Measurements from ENCODE around the gene NTF4. TPM values are rescaled to one million over a fixed set of nuclear protein-coding genes. Genes with fewer than 3 reads are reported as not detected.

The NTF4 gene
- total RNA-seq, 3 donors from 2014 or later = not detected

GRCh38 chr19:49011194-49011593 is 53.4 kb downstream of the NTF4 start:
- Histone ChIP-seq H3K4me1 (ENCODE audit: low read depth) (no peaks in the 10 kb centered on the region), H3K9me3 (no peaks in the 10 kb centered on the region), H3K36me3 (ENCODE audit: low read depth) (peaks cover 6% of the 10 kb centered on the region), H3K4me3 (no peak overlapping the region)
- no peak for ATAC-seq
- intact Hi-C loops (cut with DNase I, micrococcal nuclease) = no loop called here
- no peak for DNase-seq
- TF ChIP-seq, protein P1, sequence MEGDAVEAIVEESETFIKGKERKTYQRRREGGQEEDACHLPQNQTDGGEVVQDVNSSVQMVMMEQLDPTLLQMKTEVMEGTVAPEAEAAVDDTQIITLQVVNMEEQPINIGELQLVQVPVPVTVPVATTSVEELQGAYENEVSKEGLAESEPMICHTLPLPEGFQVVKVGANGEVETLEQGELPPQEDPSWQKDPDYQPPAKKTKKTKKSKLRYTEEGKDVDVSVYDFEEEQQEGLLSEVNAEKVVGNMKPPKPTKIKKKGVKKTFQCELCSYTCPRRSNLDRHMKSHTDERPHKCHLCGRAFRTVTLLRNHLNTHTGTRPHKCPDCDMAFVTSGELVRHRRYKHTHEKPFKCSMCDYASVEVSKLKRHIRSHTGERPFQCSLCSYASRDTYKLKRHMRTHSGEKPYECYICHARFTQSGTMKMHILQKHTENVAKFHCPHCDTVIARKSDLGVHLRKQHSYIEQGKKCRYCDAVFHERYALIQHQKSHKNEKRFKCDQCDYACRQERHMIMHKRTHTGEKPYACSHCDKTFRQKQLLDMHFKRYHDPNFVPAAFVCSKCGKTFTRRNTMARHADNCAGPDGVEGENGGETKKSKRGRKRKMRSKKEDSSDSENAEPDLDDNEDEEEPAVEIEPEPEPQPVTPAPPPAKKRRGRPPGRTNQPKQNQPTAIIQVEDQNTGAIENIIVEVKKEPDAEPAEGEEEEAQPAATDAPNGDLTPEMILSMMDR (IDR thresholded peaks at IDR 0.05) = no peak

Other genes with a start within 250 kb of the NTF4 start
- gene HSD17B14, start 228.3 kb downstream of the NTF4 start, total RNA-seq = 10 to 100 TPM in 1 of 3 donors, 1 to 10 TPM in 2; 2.4 to 10.1 (median 2.4) TPM
- gene PLEKHA4, start 196.2 kb downstream of the NTF4 start, total RNA-seq = 10 to 100 TPM in 2 of 3 donors, 1 to 10 TPM in 1; 4.6 to 30.2 (median 21.5) TPM
- 10 to 100 TPM; 31.8 to 47.7 (median 44.6) TPM for gene PPP1R15A, start 192.4 kb downstream of the NTF4 start, total RNA-seq
- gene TULP2, start 166.1 kb downstream of the NTF4 start, total RNA-seq = under 1 TPM in 1 of 3 donors, not detected in 2; 0.32 TPM
- 100 to 1,000 TPM; 171 to 219 (median 205) TPM for gene NUCB1, start 164.5 kb downstream of the NTF4 start, total RNA-seq
- under 1 TPM in 1 of 3 donors, not detected in 2; 0.52 TPM for gene DHDH, start 131.1 kb downstream of the NTF4 start, total RNA-seq
- gene BAX, start 109.9 kb downstream of the NTF4 start, total RNA-seq = 100 to 1,000 TPM in 2 of 3 donors, 10 to 100 TPM in 1; 90.2 to 128 (median 125) TPM
- 1,000 to 10,000 TPM; 1,659 to 1,792 (median 1,691) TPM for gene FTL, start 99.5 kb downstream of the NTF4 start, total RNA-seq
- gene GYS1, start 71.5 kb downstream of the NTF4 start, total RNA-seq = 10 to 100 TPM; 40.1 to 49.3 (median 40.2) TPM
- 10 to 100 TPM; 47.4 to 68.8 (median 57.3) TPM for gene RUVBL2, start 70.9 kb downstream of the NTF4 start, total RNA-seq
- gene LHB, start 47.7 kb downstream of the NTF4 start, total RNA-seq = under 1 TPM in 1 of 3 donors, not detected in 2; 0.65 TPM
- gene CGB3, start 40.5 kb downstream of the NTF4 start, total RNA-seq = not detected
- gene CGB2, start 32.9 kb downstream of the NTF4 start, total RNA-seq = not detected
- not detected for gene CGB1, start 27.9 kb downstream of the NTF4 start, total RNA-seq
- not detected for gene CGB5, start 21.0 kb downstream of the NTF4 start, total RNA-seq
- not detected for gene CGB8, start 15.7 kb downstream of the NTF4 start, total RNA-seq
- gene CGB7, start 7.1 kb downstream of the NTF4 start, total RNA-seq = not detected
- not detected for gene KCNA7, start 7.9 kb upstream of the NTF4 start, total RNA-seq
- 100 to 1,000 TPM; 136 to 257 (median 200) TPM for gene SNRNP70, start 20.6 kb upstream of the NTF4 start, total RNA-seq
- 10 to 100 TPM in 2 of 3 donors, 1 to 10 TPM in 1; 7.2 to 20.4 (median 11.7) TPM for gene LIN7B, start 49.6 kb upstream of the NTF4 start, total RNA-seq
- 1 to 10 TPM; 1.8 to 3.2 (median 2.1) TPM for gene C19orf73, start 54.3 kb upstream of the NTF4 start, total RNA-seq
- gene PPFIA3, start 54.7 kb upstream of the NTF4 start, total RNA-seq = 10 to 100 TPM; 15.1 to 21.4 (median 19.6) TPM
- gene HRC, start 90.6 kb upstream of the NTF4 start, total RNA-seq = 1 to 10 TPM in 2 of 3 donors, under 1 TPM in 1; 0.73 to 1.9 (median 1.2) TPM
- gene TRPM4, start 93.0 kb upstream of the NTF4 start, total RNA-seq = 100 to 1,000 TPM; 182 to 398 (median 274) TPM

Data from mucosa of descending colon (tissue), 3 donors.